ENCODE results near the gene MAGIX.

The MAGIX gene

DNA sequence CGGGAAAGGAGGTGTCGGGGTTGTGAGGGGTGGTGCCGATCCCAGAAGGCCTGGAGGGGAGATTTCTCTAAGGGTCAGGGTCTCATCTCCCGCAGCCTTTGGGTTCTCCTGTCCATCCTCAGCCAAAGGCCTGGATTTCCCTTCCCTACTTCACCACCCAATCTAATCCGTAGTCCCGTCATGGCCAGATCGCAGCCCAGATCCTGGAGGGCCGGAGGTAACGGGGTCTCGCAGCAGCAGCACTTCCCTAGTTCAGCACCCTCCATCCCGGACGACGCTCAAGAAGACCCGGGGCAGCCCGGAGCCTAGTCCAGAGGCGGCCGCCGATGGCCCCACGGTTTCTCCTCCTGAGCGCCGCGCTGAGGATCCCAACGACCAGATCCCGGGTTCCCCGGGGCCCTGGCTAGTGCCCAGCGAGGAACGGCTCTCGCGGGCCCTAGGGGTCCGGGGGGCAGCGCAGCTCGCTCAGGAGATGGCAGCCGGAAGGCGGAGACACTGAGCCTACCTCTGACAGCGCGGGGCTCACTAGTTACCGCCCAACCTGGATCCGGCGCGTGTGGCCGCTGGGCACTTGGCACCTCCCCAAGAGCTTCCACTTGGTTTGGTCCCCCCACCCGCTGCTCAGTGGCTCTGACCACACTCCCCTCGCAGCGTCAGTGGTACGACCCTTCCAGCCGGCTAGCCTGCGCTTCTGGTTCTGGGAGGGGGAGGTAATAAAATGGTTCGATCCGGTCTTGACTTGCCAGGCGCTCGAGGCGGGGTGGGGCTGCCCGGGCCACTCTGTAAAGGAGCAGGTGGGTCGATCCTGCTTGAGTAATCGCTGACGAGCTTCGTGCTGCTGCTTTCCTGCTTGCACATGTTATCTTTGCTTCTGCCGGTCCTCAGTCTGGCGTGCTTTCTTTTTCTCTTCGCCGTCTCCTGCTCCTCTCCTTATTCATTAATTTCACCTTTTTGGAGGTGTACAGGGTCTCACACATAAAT lies 3.6 kb downstream of the MAGIX start:
- Histone ChIP-seq H3K9me2 (ENCODE audit: low read depth, low read length) (no peaks in the 10 kb centered on the region), H3F3A (ENCODE audit: insufficient read depth, low read length) (no peaks in the 10 kb centered on the region), H3K36me3 (ENCODE audit: insufficient read depth, low read length) (no peaks in the 10 kb centered on the region), H3K4me1 (ENCODE audit: insufficient read depth, low read length, severe bottlenecking) (peaks cover 31% of the 10 kb centered on the region), H3K9ac (ENCODE audit: low read length) (peak overlapping the region; percentile 72; the same call in 1 of the 2 replicates), H4K20me1 (ENCODE audit: insufficient read depth, low read length) (no peaks in the 10 kb centered on the region), H3K4me2 (ENCODE audit: low read length) (peak overlapping the region; percentile 93), H3K79me2 (ENCODE audit: insufficient read depth, low read length) (no peaks in the 10 kb centered on the region), H3K9me3 (ENCODE audit: low read length) (no peaks in the 10 kb centered on the region), H2AFZ (ENCODE audit: low read length) (no peak overlapping the region), H3K27me3 (ENCODE audit: insufficient read depth, low read length) (no peaks in the 10 kb centered on the region), H3K27ac (ENCODE audit: low read depth, low read length, poor library complexity, severe bottlenecking) (peak overlapping the region; percentile 93), H3K4me3 (ENCODE audit: low read depth, low read length, poor library complexity, severe bottlenecking) (peak overlapping the region; percentile 65)
- TF ChIP-seq, protein P1, sequence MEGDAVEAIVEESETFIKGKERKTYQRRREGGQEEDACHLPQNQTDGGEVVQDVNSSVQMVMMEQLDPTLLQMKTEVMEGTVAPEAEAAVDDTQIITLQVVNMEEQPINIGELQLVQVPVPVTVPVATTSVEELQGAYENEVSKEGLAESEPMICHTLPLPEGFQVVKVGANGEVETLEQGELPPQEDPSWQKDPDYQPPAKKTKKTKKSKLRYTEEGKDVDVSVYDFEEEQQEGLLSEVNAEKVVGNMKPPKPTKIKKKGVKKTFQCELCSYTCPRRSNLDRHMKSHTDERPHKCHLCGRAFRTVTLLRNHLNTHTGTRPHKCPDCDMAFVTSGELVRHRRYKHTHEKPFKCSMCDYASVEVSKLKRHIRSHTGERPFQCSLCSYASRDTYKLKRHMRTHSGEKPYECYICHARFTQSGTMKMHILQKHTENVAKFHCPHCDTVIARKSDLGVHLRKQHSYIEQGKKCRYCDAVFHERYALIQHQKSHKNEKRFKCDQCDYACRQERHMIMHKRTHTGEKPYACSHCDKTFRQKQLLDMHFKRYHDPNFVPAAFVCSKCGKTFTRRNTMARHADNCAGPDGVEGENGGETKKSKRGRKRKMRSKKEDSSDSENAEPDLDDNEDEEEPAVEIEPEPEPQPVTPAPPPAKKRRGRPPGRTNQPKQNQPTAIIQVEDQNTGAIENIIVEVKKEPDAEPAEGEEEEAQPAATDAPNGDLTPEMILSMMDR (IDR thresholded peaks at IDR 0.05; ENCODE audit: low read length), result peak; percentile 34; the same call in 1 of the 2 replicates
- no peak for TF ChIP-seq EZH2 (IDR thresholded peaks at IDR 0.05; ENCODE audit: borderline replicate concordance, low read length)

DNA sequence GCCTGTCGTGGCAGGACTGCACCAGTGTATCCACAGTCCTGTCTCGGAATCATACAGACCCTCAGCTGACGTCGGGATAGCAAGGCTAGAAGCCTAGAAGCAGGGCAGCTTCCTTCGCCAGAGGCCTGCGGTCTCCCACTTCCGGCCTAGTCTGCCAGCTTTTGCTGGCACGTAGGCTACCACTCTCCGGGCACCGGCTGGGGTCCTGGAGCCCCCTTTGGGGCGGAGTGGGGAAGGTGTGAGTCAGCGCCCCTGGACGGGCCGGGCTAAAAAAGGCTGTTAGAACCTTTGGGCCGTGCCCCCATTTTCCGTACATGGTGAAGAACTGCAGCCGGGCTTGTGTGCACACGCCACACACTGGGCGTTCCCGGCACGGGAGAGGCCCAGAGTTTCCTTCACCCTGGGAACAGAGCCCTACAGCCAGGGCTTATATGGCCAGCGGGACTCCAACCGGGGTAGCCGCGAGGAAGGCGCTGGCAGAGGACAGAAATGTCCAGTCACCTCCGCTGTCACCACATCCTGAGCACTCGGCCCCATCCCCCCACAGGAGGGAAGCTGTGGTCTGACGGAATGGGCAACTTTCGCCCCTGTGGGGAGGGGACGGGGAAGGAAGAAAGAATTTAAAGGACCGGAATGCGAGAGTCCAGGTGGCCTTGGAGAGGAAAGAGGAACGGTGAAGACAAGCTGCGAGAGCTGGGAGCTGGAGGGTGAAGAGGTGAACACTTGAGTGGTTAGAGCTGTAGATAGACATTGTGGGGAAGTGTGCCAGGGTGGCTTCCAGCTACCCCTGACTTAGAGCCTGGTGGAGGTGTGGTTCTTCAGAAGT lies 4.6 kb downstream of the MAGIX start:
- H3K27ac ChIP-seq (ENCODE audit: low read depth, low read length, poor library complexity, severe bottlenecking), result peak overlapping the region; percentile 93
- H3K4me2 ChIP-seq (ENCODE audit: low read length), result peak overlapping the region; percentile 93
- no peaks in the 10 kb centered on the region for H3K27me3 ChIP-seq (ENCODE audit: insufficient read depth, low read length)
- no peaks in the 10 kb centered on the region for H3K79me2 ChIP-seq (ENCODE audit: insufficient read depth, low read length)
- no peaks in the 10 kb centered on the region for H3F3A ChIP-seq (ENCODE audit: insufficient read depth, low read length)
- H3K4me3 ChIP-seq (ENCODE audit: low read depth, low read length, poor library complexity, severe bottlenecking), result peak overlapping the region; percentile 65
- H3K36me3 ChIP-seq (ENCODE audit: insufficient read depth, low read length), result no peaks in the 10 kb centered on the region
- no peaks in the 10 kb centered on the region for H3K9me3 ChIP-seq (ENCODE audit: low read length)
- no peak overlapping the region for H2AFZ ChIP-seq (ENCODE audit: low read length)
- no peaks in the 10 kb centered on the region for H3K9me2 ChIP-seq (ENCODE audit: low read depth, low read length)
- H3K9ac ChIP-seq (ENCODE audit: low read length), result peak overlapping the region; percentile 72
- H3K4me1 ChIP-seq (ENCODE audit: insufficient read depth, low read length, severe bottlenecking), result peaks cover 34% of the 10 kb centered on the region
- TF ChIP-seq, protein P1 (IDR thresholded peaks at IDR 0.05; ENCODE audit: low read length), result no peak
- H4K20me1 ChIP-seq (ENCODE audit: insufficient read depth, low read length), result no peaks in the 10 kb centered on the region

DNA sequence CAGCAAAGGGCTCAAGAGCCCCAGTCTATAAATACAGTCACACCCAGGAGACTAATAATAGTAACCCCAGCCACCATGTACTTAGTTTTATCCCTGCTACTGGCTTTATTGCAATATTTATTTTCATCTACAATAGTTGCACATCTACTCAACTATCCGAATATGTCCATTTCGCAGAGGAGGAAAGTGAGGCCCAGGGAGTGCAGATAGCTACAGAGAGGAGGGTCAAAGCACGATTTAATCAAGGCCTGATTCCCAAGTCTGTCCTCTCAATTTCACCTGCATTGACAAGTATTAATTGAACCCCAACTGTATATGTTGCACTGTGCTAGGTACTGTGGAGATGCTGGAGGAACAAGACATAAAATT lies 5.2 kb downstream of the MAGIX start:
- Histone ChIP-seq H3K4me2 (ENCODE audit: low read length) (peak overlapping the region; percentile 93), H3K27me3 (ENCODE audit: insufficient read depth, low read length) (no peaks in the 10 kb centered on the region)
- TF ChIP-seq, protein P1 (IDR thresholded peaks at IDR 0.05; ENCODE audit: low read length), result no peak
- no peak for TF ChIP-seq EZH2 (IDR thresholded peaks at IDR 0.05; ENCODE audit: borderline replicate concordance, low read length)

More for the DNA sequence above, 5.2 kb downstream of the MAGIX start:
- H3K27ac ChIP-seq (ENCODE audit: low read depth, low read length, poor library complexity, severe bottlenecking), result peak overlapping the region; percentile 93
- H3K9ac ChIP-seq (ENCODE audit: low read length), result peak overlapping the region; percentile 72
- H3K4me3 ChIP-seq (ENCODE audit: low read depth, low read length, poor library complexity, severe bottlenecking), result peak overlapping the region; percentile 65
- no peaks in the 10 kb centered on the region for H4K20me1 ChIP-seq (ENCODE audit: insufficient read depth, low read length)
- peaks cover 35% of the 10 kb centered on the region for H3K4me1 ChIP-seq (ENCODE audit: insufficient read depth, low read length, severe bottlenecking)
- H3F3A ChIP-seq (ENCODE audit: insufficient read depth, low read length), result no peaks in the 10 kb centered on the region
- H3K36me3 ChIP-seq (ENCODE audit: insufficient read depth, low read length), result no peaks in the 10 kb centered on the region
- H2AFZ ChIP-seq (ENCODE audit: low read length), result no peak overlapping the region
- no peaks in the 10 kb centered on the region for H3K9me2 ChIP-seq (ENCODE audit: low read depth, low read length)
- H3K79me2 ChIP-seq (ENCODE audit: insufficient read depth, low read length), result no peaks in the 10 kb centered on the region
- no peaks in the 10 kb centered on the region for H3K9me3 ChIP-seq (ENCODE audit: low read length)

Data from OCI-LY1 (cell line).